GM19240 (cell line): ENCODE measurements around the gene GPR62.
"Not testable (repeated sequence)": the region's sequence is repeated elsewhere in the genome, so short reads cannot be mapped to it uniquely, and the experiment has no call there.

Experiments used
- DNase-seq: peaks from one replicate; pipeline ENCODE4 v3.0.0; 2011; ENCODE audit warnings: low spot score; ENCODE audit not compliant: insufficient read length

GPR62 gene

DNA sequence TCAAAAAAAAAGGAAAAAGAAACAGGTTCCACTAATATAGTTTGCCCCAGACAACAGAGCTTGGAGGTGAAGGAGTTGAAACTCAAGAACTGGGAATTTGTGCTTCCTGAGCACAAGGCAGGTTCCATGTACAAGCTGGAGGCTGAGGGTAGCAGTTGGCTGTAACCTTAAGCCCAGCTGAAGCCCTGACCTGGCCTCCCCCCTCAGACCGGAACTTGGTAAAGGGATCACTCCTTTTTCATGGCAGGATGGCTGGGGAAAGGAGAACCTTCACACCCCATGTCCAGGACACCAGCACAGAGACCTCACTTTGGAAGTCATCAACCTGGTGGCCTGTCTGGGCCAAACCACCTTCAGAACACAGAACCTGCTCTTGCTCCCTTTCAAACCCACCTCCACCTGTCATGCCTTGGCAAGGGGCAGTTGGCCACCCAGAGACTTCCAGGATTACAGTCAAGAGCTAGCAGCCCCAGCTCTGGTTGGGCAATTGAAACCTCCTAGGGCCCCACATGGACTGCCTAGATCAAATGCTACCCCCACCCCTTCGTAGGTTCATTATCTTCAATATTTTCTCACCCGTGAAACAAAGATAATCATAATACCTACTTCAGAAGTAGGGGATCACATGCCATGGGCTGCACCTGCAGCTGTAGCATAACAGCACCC is 37.0 kb downstream of the GPR62 start:
- no peak for DNase-seq

DNA sequence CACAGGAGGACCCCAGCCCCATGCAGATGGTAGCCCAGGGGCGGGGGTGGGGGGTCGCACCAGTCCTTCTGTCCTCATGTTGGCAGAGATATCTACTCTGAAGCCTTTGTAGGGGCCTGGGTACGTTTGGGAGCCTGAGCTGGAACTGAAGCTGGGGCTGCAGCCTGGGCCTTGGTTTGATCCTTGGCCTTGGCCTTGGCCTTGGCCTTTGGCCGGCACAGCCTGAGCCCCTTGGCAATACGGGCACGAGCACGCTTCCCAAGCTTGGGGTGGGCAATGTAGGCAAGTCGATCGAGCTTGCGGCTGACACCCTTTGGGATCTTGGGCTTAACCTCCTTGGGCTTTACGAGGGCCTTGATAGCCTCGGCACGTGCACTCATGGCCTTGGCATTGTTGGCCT is 38.5 kb downstream of the GPR62 start:
- DNase-seq: not testable (repeated sequence)

DNA sequence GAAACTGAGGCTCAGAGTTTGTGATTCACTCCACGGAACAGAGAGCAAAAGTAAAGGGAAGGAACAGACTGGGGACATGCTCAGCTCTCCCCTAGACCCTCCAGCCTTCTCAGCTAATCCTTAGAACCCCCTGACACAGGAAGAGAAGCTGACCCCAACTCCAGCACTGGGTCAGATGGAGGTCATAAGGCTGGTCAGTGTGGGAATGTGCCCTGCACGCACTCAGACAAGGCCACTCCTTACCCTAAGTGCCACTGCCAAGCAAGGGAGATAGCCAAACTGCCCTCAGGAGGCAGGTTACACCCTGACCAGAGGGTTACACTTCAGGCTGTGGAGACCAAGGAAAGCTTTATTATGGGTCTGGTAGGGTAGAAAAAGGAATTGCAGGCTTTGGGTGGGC is 39.3 kb downstream of the GPR62 start:
- no peak for DNase-seq

DNA sequence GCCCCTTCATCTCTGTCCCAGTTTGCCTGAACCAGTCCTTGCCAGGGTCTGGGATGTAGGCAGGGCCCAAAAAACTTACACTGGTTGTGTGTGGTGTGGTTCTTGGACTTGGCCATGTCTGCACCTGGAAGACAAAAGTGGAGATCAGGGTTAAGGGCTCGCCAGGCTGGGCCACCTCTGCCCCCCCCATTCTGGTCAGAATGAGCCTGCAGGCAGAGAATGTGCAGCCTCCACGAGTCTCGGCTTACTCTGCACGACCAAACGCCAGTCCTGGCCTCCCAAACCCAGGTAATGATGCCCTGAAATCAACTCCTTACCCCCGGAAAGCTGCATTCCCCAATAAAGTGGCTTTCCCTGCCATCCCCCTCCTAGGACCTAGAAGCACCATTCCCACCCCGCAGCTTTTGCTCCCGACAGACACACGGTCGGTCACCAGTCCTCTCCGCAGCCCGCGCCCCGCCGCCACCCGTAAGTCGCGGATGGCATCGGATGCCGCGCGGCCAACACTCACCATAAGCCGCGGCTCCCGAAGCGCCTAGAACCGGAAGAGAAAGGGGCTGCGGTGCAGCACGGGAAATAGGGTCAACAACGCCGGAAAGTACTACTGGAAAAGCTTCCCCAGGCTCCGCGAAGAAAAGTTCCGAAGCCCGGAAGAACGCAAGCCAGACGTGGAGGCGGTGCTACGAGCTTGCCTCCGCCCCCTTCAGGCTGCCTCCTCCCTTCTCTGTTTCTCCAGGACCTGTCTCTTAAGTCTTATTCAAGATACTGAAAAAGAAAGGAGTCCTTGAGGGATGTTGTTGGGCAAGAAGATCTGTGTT is 40.4 kb downstream of the GPR62 start, which contains the start of gene RPL29:
Gene RPL29, minus strand, starts transcription at position 550 of the 818 bp plus-strand sequence. Its CDS starts 434 bp downstream, at position 116.
- peak; percentile 96 for DNase-seq

DNA sequence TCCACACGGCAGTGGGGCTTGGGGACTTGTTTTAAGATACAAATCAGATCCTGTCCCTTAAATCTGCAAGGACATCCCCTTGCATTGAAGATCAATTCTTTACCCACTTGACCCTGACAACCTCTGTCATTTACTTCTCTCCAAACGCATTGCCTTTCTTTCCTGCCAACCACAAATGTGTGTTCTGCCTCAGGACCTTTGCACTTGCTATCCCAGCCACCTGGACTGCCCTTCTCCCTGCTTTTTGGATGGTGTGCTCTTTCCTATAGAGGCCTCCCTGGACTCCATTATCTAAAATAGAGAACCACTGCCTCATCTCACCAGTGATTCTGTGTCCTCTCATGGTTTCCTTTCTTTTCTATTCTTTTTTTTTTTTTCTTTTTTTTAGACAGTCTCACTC is 42.0 kb downstream of the GPR62 start:
- no peak for DNase-seq

DNA sequence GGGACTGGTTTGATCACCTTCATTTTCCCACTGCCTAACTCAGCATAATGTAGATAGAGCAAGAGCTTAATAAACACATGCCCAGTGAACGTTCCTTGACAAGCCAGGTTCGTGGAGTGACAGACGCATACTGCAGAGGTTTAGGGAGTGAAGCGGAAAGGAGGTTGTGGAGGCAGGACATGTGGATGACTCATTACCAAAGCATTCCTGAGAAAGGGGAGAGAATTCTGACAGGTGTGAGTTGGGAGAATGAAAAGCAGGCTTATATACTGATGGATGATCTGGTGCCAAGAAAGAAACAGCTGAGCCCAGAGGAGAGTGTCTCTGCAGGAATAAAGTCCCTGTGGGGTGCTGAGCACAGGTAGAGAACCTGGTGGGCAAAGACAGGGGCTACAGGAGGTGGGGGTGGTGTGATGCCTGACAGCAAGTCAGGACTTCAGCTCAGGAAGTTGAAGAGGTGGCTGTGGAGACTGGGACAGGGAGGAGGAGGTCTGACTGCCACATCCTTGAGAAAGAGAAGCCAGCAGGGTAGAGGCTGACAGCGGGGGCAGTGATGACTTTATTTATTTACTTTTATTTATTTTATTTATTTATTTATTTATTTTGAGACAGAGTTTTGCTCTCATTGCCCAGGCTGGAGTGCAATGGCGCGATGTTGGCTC is 42.9 kb downstream of the GPR62 start:
- DNase-seq: no peak

DNA sequence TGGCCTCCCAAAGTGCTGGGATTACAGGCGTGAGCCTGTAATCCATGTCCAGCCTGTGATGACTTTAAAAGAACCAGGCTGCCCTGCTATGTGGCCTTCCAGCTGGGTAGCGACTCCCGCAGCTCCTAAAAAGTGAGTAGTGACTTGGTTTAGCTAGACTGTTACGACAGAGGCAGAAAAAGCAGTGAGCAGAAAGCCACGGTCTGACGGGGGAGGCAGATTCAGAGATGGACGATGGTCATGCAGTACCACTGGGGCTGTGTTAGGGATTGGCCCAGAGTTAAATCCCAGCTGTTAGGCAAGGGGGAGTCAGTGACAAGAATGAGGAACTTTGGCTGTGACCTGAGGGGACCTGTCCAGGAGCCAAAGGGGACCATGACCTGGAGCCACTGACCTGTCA is 43.6 kb downstream of the GPR62 start:
- no peak for DNase-seq

DNA sequence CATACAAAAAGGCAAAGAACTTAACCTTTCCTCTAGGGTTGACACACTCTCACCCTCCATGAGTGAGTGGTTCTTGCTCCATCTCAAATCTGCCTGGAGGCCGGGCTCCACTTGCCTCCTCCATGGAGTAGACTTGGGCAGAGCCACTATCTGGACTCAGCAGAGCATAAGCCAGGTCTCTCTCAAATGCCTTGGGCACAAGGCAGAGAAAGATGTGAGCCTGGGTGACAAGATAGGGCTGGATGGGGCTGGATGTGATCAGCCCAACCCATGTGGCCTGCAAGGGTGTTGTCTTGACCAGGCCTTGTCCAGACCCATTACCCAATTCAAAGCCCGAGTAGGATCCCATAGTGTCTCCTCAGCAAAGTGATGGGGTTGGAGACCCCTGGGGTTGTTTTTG is 44.7 kb downstream of the GPR62 start:
- no peak for DNase-seq

DNA sequence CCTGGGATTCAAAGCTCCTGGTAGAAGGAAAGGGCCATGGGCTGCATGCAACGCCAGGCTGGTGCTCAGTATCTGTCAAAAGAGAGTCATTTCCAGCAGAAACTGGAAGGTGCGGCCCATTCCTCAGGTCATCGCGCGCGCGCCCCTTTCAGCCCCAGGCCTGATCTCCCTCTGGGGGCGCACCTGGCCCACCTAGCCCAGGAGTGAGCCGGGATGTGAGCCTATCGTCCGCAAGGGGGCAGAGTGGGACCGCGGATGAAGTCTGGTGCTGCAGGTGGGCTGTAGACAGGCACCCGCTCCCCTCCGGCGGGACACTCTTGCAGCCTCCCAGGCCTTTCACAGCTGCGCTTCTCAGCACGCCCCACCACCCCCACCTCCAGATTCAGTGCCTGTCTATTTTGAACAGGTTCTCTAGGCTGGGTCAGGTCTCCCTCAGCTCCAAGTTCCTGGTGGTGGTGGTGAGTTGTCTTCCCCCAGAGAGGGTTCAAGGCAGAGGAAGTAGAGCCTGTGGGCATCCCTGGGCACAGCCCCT is 46.3 kb downstream of the GPR62 start:
- peak; percentile 97 for DNase-seq

DNA sequence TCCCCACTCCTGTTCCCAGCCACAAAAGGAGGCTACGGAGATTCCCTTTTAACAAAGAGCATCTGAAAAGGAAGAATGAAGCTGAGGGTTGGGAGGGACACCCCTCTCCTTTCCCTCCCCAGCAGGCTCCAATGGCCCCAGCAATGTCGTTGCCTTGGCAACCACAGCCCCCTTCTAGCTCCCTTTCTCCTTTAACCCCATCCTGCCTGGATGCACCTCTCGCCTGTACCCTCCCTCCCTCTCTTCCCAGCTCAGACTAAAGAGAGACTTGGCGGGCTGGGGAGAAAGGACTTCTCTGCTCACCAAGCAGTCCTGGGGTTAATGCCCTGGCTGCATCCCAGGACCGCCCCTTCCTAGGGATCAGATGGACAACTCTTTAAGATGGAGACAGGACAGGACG is 47.6 kb downstream of the GPR62 start:
- DNase-seq: no peak

DNA sequence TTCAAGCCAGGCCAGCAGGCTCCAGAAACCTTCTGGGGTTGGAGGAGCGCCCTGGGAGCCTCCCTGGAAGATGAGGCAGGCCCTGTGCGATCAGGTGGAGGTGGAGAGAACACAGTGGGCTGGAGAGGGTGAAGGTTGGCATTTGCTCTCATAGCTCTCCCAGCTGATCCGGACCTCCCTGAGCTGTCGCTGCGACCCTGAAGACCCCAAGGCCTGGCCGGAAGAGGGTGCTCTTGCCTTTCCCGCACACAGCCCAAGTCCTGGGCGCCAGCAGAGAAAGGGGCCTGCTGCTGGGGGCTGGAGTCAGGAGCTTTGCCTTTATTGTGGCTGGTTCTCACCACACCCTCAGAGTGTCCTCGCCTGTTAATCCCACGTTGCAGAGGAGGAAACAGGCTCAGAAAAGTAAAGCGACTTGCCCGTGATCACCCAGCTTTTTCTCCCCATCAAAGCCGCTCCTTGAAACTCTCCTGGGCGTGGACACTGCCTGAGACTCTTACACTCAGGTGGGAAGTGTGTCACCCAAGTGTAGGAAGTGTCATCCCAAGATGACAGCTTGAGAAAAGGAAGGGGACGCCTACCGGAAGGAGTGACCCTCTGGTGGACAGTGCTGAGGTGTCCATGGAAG is 49.1 kb downstream of the GPR62 start:
- no peak for DNase-seq

DNA sequence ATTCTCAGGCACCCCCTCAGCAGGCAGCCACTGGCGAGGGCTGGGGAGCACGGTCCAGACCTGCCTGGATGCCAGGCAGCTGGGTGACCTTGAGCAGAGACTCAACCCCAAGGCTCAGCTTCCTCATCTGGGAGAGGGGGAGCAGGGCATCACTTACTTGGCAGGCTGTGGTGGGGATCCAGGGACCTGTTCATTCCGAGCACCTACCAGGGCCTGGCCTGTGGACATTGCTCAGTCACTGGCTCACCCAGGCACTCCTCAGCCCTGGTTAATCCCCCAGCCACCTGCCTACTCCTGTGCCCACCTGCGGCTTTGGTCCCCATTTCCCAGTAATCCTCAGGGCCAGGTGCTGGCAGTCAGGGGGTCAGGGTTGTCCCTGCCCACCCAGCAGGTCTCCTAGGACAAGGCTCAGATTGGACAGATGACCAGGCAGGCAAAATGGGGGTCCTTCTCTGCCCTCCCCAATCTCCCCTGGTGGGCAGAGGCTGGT is 49.8 kb downstream of the GPR62 start:
- DNase-seq: no peak

DNA sequence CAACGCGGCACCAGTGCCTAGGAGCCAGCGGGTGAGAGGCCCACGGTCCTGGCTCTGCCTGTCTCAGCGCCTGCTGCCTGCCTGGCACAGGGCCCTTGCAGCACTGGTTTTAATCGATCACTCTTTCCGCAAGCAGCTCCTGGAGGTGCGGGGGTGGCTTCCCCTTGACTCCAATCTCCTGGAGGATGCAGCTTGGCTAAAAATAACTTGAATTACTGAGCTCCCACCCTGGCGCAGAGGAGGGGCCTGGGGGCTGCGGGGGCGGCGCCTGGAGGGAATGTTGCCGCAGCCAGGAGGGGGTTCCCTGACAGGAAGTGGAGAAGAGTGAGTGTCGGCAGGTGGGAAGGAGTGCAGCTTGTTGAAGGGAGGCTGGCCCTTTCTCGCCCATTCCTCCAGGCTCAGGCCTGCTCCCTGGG is 50.4 kb downstream of the GPR62 start:
- no peak for DNase-seq

DNA sequence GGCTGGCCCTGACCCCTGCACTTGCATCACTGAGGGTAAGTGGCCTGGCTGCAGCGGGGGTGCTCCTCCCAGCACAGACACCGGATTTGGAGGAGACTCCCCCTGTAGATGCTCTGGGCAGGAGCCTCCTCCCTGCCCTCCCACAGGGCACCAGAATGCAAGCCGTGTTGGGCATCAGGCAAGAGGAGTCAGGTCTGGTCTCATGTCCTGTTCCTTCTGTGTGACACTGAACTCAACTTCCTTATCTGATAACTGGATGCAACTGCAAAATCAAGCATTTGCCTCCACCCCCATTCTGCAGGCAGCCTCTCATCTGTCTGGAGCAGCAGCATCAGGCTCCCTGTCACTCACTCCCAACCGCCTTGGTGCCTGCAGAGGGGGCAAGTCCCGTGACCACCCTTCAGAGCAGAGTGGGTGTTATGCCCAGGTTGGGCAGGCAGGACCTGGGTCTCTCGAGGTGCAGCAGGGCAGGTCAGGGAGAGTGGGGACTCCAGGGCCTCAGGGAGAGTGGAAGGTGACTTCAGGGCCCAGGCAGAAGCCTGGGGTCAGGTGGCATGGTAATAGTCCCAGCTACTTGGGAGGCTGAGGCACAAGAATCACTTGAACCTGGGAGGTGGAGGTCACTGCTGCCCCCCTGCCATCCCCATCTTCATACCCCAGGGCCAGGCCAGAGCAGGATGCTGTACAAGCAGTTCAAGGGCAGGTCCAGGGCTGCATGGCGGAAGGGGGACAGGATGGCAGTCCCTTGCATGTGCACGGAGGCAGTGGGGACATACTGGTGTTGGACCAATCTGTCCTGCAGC is 51.0 kb downstream of the GPR62 start:
- no peak for DNase-seq

DNA sequence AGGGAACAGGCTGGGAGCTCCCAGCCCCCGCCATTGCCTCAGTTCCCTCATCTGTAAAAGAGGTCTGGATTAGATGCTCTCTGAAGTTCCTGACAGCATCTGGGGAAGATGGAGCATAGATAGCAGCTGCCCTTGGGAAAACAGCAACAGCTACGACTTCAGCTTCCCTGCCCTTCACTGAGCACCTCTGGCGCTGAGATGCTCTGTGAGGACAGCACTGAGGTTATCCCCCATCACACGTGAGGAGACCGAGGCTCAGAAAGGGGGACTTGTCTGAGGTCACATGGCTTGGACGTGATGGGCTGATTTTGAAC is 51.6 kb downstream of the GPR62 start:
- DNase-seq: no peak
